ENCODE measurements around the gene CHST12. TPM values are rescaled to one million over a fixed set of nuclear protein-coding genes. Genes with fewer than 3 reads are reported as not detected.

CHST12 gene
- total RNA-seq, 5 donors from 2014 or later (not counting 1 experiment from before 2014, with no cell fraction given) = 20.3 to 41.5 (median 30.8) TPM

GRCh38 chr7:2398506-2398905 is 4.9 kb upstream of the CHST12 start:
- no peaks in the 10 kb centered on the region for H3K27me3 ChIP-seq (replicated peaks in 1 of 2; ENCODE audit: control insufficient read depth in 2 of 2, extremely low read depth in 1 of 2, insufficient read depth in 2 of 2, low read length in 1 of 2)
- CTCF ChIA-PET = interaction anchor here in 1 of 2 donors (0.6 kb wide), 1 partner anchor 53 kb away, joined by 9 read pairs; no protein-coding TSS in a partner anchor
- no peaks in the 10 kb centered on the region for H3K9me3 Mint-ChIP-seq
- peak overlapping the region in 1 of 2 donors; percentile 15 for H3K27ac Mint-ChIP-seq
- H3K27me3 Mint-ChIP-seq = no peaks in the 10 kb centered on the region
- no peaks in the 10 kb centered on the region for H3K9me3 ChIP-seq
- peaks cover 15 to 26% (median 17%) of the 10 kb centered on the region in 3 donors for H3K4me1 Mint-ChIP-seq
- H3K27ac ChIP-seq (ENCODE audit: low read length) = no peak overlapping the region
- WGBS (ENCODE audit: insufficient coverage) = 100% methylated on average over 2 of the region's 4 CpGs
- no peaks in the 10 kb centered on the region for H3K36me3 ChIP-seq (ENCODE audit: control insufficient read depth in 2 of 2, extremely low read depth in 1 of 2, insufficient read depth in 1 of 2, low read length in 1 of 2)
- peaks cover 0 to 26% of the 10 kb centered on the region in 2 experiments for H3K4me1 ChIP-seq (ENCODE audit: control insufficient read depth in 1 of 2, extremely low read depth in 1 of 2, insufficient read depth in 2 of 2, low read length in 2 of 2)
- DNase-seq (no peak), ATAC-seq (replicated peaks in 1 of 4) (no peak)
- POLR2A ChIA-PET = no interaction called here
- no peak overlapping the region for H3K4me3 ChIP-seq (ENCODE audit: control insufficient read depth in 1 of 2, extremely low read depth in 1 of 2, low read length in 1 of 2)
- no peaks in the 10 kb centered on the region for H3K36me3 Mint-ChIP-seq
- H3K4me3 Mint-ChIP-seq = no peak overlapping the region

GRCh38 chr7:2399848-2400587 is 3.4 kb upstream of the CHST12 start:
- DNase-seq (peak in 1 of 35 experiments; percentile 28), ATAC-seq (replicated peaks in 1 of 4) (no peak)
- peak overlapping the region; percentile 82 to 87 for H3K27ac Mint-ChIP-seq
- H3K27ac ChIP-seq (ENCODE audit: low read length) = peak overlapping the region; percentile 25
- no peaks in the 10 kb centered on the region for H3K36me3 Mint-ChIP-seq
- H3K36me3 ChIP-seq (ENCODE audit: control insufficient read depth in 2 of 2, extremely low read depth in 1 of 2, insufficient read depth in 1 of 2, low read length in 1 of 2) = no peaks in the 10 kb centered on the region
- CTCF ChIA-PET = interaction anchor here (0.6 to 1.1 kb wide), 2 partner anchors 19 to 31 kb away, joined by 3 to 9 read pairs; no protein-coding TSS in a partner anchor
- POLR2A ChIA-PET = no interaction called here
- H3K27me3 ChIP-seq (replicated peaks in 1 of 2; ENCODE audit: control insufficient read depth in 2 of 2, extremely low read depth in 1 of 2, insufficient read depth in 2 of 2, low read length in 1 of 2) = no peaks in the 10 kb centered on the region
- H3K4me1 ChIP-seq (ENCODE audit: control insufficient read depth in 1 of 2, extremely low read depth in 1 of 2, insufficient read depth in 2 of 2, low read length in 2 of 2) = peaks cover 0 to 39% of the 10 kb centered on the region in 2 experiments
- H3K9me3 Mint-ChIP-seq = no peaks in the 10 kb centered on the region
- 23% methylated on average over 4 of the region's 6 CpGs for WGBS (ENCODE audit: insufficient coverage)
- H3K9me3 ChIP-seq = no peaks in the 10 kb centered on the region
- H3K4me3 ChIP-seq (ENCODE audit: control insufficient read depth in 1 of 2, extremely low read depth in 1 of 2, low read length in 1 of 2) = no peak overlapping the region
- H3K4me3 Mint-ChIP-seq = peak overlapping the region in 1 of 3 donors; percentile 26
- H3K4me1 Mint-ChIP-seq = peaks cover 24 to 32% (median 27%) of the 10 kb centered on the region in 3 donors
- H3K27me3 Mint-ChIP-seq = no peaks in the 10 kb centered on the region

- Histone ChIP-seq H3K9me3 (no peaks in the 10 kb centered on the region), H3K4me3 (ENCODE audit: control insufficient read depth in 1 of 2, extremely low read depth in 1 of 2, low read length in 1 of 2) (peak overlapping the region; percentile 61 to 62), H3K4me1 (ENCODE audit: control insufficient read depth in 1 of 2, extremely low read depth in 1 of 2, insufficient read depth in 2 of 2, low read length in 2 of 2) (peaks cover 8 to 61% of the 10 kb centered on the region in 2 experiments), H3K36me3 (ENCODE audit: control insufficient read depth in 2 of 2, extremely low read depth in 1 of 2, insufficient read depth in 1 of 2, low read length in 1 of 2) (no peaks in the 10 kb centered on the region), H3K27me3 (replicated peaks in 1 of 2; ENCODE audit: control insufficient read depth in 2 of 2, extremely low read depth in 1 of 2, insufficient read depth in 2 of 2, low read length in 1 of 2) (no peaks in the 10 kb centered on the region), H3K27ac (ENCODE audit: low read length) (peak overlapping the region; percentile 37)
- ChIA-PET POLR2A (no interaction called here), CTCF (interaction anchor here in 1 of 2 donors (0.6 kb wide), 1 partner anchor 10 kb away, joined by 9 read pairs; no protein-coding TSS in a partner anchor)
- H3K36me3 Mint-ChIP-seq = no peaks in the 10 kb centered on the region
- peak overlapping the region; percentile 81 to 85 (median 81) for H3K4me3 Mint-ChIP-seq
- H3K27ac Mint-ChIP-seq = peak overlapping the region; percentile 44 to 79
- H3K27me3 Mint-ChIP-seq = no peaks in the 10 kb centered on the region
- DNase-seq (no peak), ATAC-seq (replicated peaks in 1 of 4) (no peak)
- no CpG with 5 or more reads among the region's 6 CpGs for WGBS (ENCODE audit: insufficient coverage)
- H3K9me3 Mint-ChIP-seq = no peaks in the 10 kb centered on the region
- peaks cover 45 to 52% (median 46%) of the 10 kb centered on the region in 3 donors for H3K4me1 Mint-ChIP-seq
These were observed 761 bp upstream of the CHST12 start for GRCh38 chr7:2402687-2403013.

GRCh38 chr7:2403718-2404648 is 572 bp downstream of the CHST12 start:
- H3K4me1 Mint-ChIP-seq = peaks cover 56 to 61% (median 58%) of the 10 kb centered on the region in 3 donors
- peak overlapping the region; percentile 80 to 83 for H3K4me3 ChIP-seq (ENCODE audit: control insufficient read depth in 1 of 2, extremely low read depth in 1 of 2, low read length in 1 of 2)
- no peaks in the 10 kb centered on the region for H3K36me3 Mint-ChIP-seq
- H3K27ac Mint-ChIP-seq = peak overlapping the region; percentile 86 to 92
- POLR2A ChIA-PET = interaction anchor here in 1 of 2 donors (0.6 kb wide), 1 partner anchor 30 kb away, joined by 9 read pairs; no protein-coding TSS in a partner anchor
- CTCF ChIA-PET = no interaction called here
- H3K27ac ChIP-seq (ENCODE audit: low read length) = peak overlapping the region; percentile 77
- H3K4me3 Mint-ChIP-seq = peak overlapping the region; percentile 75 to 81 (median 79)
- no peaks in the 10 kb centered on the region for H3K27me3 ChIP-seq (replicated peaks in 1 of 2; ENCODE audit: control insufficient read depth in 2 of 2, extremely low read depth in 1 of 2, insufficient read depth in 2 of 2, low read length in 1 of 2)
- peaks cover 8 to 69% of the 10 kb centered on the region in 2 experiments for H3K4me1 ChIP-seq (ENCODE audit: control insufficient read depth in 1 of 2, extremely low read depth in 1 of 2, insufficient read depth in 2 of 2, low read length in 2 of 2)
- DNase-seq (peak in 12 of 35 experiments; percentile 9 to 48 (median 28)), ATAC-seq (replicated peaks in 1 of 4) (peak; percentile 4 to 39 (median 28))
- peaks cover 0 to 1% of the 10 kb centered on the region in 2 donors for H3K36me3 ChIP-seq (ENCODE audit: control insufficient read depth in 2 of 2, extremely low read depth in 1 of 2, insufficient read depth in 1 of 2, low read length in 1 of 2)
- no peaks in the 10 kb centered on the region for H3K27me3 Mint-ChIP-seq
- H3K9me3 ChIP-seq = no peaks in the 10 kb centered on the region
- WGBS (ENCODE audit: insufficient coverage) = 2% methylated on average over 60 of the region's 71 CpGs
- no peaks in the 10 kb centered on the region for H3K9me3 Mint-ChIP-seq

GRCh38 chr7:2404714-2405119 is 1.3 kb downstream of the CHST12 start:
- no peaks in the 10 kb centered on the region for H3K36me3 Mint-ChIP-seq

More at GRCh38 chr7:2404714-2405119, 1.3 kb downstream of the CHST12 start:
- H3K27me3 Mint-ChIP-seq = no peaks in the 10 kb centered on the region
- H3K4me3 ChIP-seq (ENCODE audit: control insufficient read depth in 1 of 2, extremely low read depth in 1 of 2, low read length in 1 of 2) = peak overlapping the region in 1 of 2 donors; percentile 83
- H3K27ac ChIP-seq (ENCODE audit: low read length) = peak overlapping the region; percentile 77
- no peaks in the 10 kb centered on the region for H3K27me3 ChIP-seq (replicated peaks in 1 of 2; ENCODE audit: control insufficient read depth in 2 of 2, extremely low read depth in 1 of 2, insufficient read depth in 2 of 2, low read length in 1 of 2)
- peaks cover 8 to 69% of the 10 kb centered on the region in 2 experiments for H3K4me1 ChIP-seq (ENCODE audit: control insufficient read depth in 1 of 2, extremely low read depth in 1 of 2, insufficient read depth in 2 of 2, low read length in 2 of 2)
- 56% methylated on average over 7 of the region's 12 CpGs for WGBS (ENCODE audit: insufficient coverage)
- peak overlapping the region; percentile 75 to 81 (median 79) for H3K4me3 Mint-ChIP-seq
- H3K4me1 Mint-ChIP-seq = peaks cover 60 to 64% (median 62%) of the 10 kb centered on the region in 3 donors
- ATAC-seq (replicated peaks in 1 of 4) (no peak), DNase-seq (peak in 1 of 35 experiments; percentile 26)
- H3K9me3 Mint-ChIP-seq = no peaks in the 10 kb centered on the region
- H3K27ac Mint-ChIP-seq = peak overlapping the region; percentile 86 to 92
- peaks cover 0 to 3% of the 10 kb centered on the region in 2 donors for H3K36me3 ChIP-seq (ENCODE audit: control insufficient read depth in 2 of 2, extremely low read depth in 1 of 2, insufficient read depth in 1 of 2, low read length in 1 of 2)
- CTCF ChIA-PET = no interaction called here
- POLR2A ChIA-PET = interaction anchor here (0.6 kb wide), 2 partner anchors 29 to 35 kb away, joined by 9 to 11 read pairs; no protein-coding TSS in a partner anchor
- no peaks in the 10 kb centered on the region for H3K9me3 ChIP-seq
